ENCODE results near the gene HOOK1.
"Not testable (repeated sequence)": the region's sequence is repeated elsewhere in the genome, so short reads cannot be mapped to it uniquely, and the experiment has no call there.

DNA sequence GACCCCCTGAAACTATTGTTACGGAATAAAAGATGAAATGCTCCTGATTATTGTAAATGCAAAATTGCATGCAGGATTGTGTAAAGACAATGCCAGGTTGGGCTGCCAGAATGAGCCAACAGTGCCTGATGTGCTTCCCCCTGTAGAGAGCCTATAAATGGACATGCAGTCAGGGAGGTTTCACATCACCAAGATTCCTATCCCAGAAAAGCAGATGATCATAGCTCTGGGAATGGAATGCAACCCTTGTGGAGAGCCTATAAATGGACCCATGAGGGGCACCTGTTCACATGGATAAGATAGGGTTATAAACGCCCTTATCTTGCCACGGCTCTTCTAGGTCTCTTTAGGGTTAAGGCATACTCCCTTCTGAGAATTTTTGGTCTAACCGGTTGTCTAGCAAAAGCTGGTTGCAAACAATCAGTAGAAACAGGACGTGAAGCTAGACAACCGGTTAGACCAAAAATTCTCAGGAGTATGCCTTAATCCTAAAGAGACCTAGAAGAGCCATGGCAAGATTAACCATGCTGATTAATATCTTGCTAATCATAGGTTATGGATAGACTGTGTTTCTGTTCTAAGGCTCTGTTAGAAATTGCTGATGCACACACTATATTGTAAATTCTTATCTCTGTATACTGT lies 106.6 kb downstream of the HOOK1 start:
- TF ChIP-seq YY1 (IDR thresholded peaks at IDR 0.05; ENCODE audit: insufficient read depth, insufficient read length); ZNF274 (IDR thresholded peaks at IDR 0.05; ENCODE audit: low read depth, low read length); SUZ12 (IDR thresholded peaks at IDR 0.05; ENCODE audit: extremely low read depth, insufficient read depth, insufficient read length): not testable (repeated sequence)
